Endodermal cell (in vitro differentiated cells): ENCODE data around the gene BCKDHB. TPM values are rescaled to one million over a fixed set of nuclear protein-coding genes. Genes with fewer than 3 reads are reported as not detected.
"Not testable (repeated sequence)": the region's sequence is repeated elsewhere in the genome, so short reads cannot be mapped to it uniquely, and the experiment has no call there.

Experiments used
- DNase-seq: peaks from one replicate; pipeline ENCODE4 v3.0.0-alpha.2; 2017
- H3K27ac ChIP-seq: 2 replicates; pipeline ENCODE4 v1.5.1; 2013; ENCODE audit warnings: mild to moderate bottlenecking, low read depth, low read length, moderate library complexity
- H3K27me3 ChIP-seq: 2 replicates; pipeline ENCODE4 v1.6.1; 2013; ENCODE audit warnings: mild to moderate bottlenecking, low read length, moderate library complexity; ENCODE audit not compliant: insufficient read depth, control insufficient read depth, poor library complexity, severe bottlenecking
- H3K36me3 ChIP-seq: 2 replicates; pipeline ENCODE4 v1.7.0; 2013; ENCODE audit warnings: mild to moderate bottlenecking, low read length, moderate library complexity; ENCODE audit not compliant: control insufficient read depth, insufficient read depth
- H3K4me1 ChIP-seq: one replicate; pipeline ENCODE4 v1.7.0; 2013; ENCODE audit warnings: low read length; ENCODE audit not compliant: control insufficient read depth, insufficient read depth
- H3K4me3 ChIP-seq: 2 replicates; pipeline ENCODE4 v1.5.1; 2013; ENCODE audit warnings: mild to moderate bottlenecking, low read length, moderate library complexity
- H3K9ac ChIP-seq: 2 replicates; pipeline ENCODE4 v1.6.1; 2013; ENCODE audit warnings: mild to moderate bottlenecking, low read length, moderate library complexity; ENCODE audit not compliant: poor library complexity, severe bottlenecking; ENCODE audit errors: extremely low read depth
- H3K9me3 ChIP-seq: 2 replicates; pipeline ENCODE4 v1.6.1; 2013; ENCODE audit warnings: mild to moderate bottlenecking, low read length, moderate library complexity; ENCODE audit not compliant: control insufficient read depth
- H3K27ac Mint-ChIP-seq: 2 replicates; pipeline ENCODE4 v1.8.0; 2020; ENCODE audit warnings: mixed read lengths
- H3K27me3 Mint-ChIP-seq: 2 replicates; pipeline ENCODE4 v1.8.0; 2021; ENCODE audit warnings: mild to moderate bottlenecking, mixed read lengths; ENCODE audit not compliant: insufficient read depth
- H3K36me3 Mint-ChIP-seq: 2 replicates; pipeline ENCODE4 v1.8.0; 2020; ENCODE audit warnings: low read depth, mixed read lengths
- H3K4me1 Mint-ChIP-seq: 2 replicates; pipeline ENCODE4 v1.8.0; 2020; ENCODE audit warnings: mixed read lengths
- H3K4me3 Mint-ChIP-seq: 2 replicates; pipeline ENCODE4 v1.8.0; 2020; ENCODE audit warnings: mild to moderate bottlenecking, moderate library complexity, mixed read lengths
- H3K9me3 Mint-ChIP-seq: 2 replicates; pipeline ENCODE4 v1.8.0; 2020; ENCODE audit warnings: mild to moderate bottlenecking, mixed read lengths
- WGBS, 2 experiments: methylation state at CpG; one replicate each; pipeline versions ENCODE4 v1.1.5 to v1.1.7; 2013; ENCODE audit warnings: missing lambda C conversion rate in 2 of 2, mixed read lengths in 1 of 2; ENCODE audit not compliant: insufficient coverage in 1 of 2, insufficient read length in 1 of 2; 5-methylcytosine and 5-hydroxymethylcytosine counted together
- long read RNA-seq, 4 experiments: library from polyadenylated mRNA in 2 of 4; library from RNA in 1 of 4; library from capped mRNA in 1 of 4; stranded (forward) in 3 of 4; unstranded in 1 of 4; transcript quantifications; one replicate each; pipeline ENCODE4 v2.0.0, GENCODE V29; 2020 to 2021; ENCODE audit warnings: inconsistent platforms in 1 of 4
- polyA plus RNA-seq, 2 experiments: library from polyadenylated mRNA; stranded (reverse); fragments of 50-300 nt; gene quantifications; one replicate each; pipeline ENCODE4 v1.2.3, GENCODE V29; 2013
- total RNA-seq, 2 donors: library from RNA; stranded (reverse); fragmentation: NEBNext Ultra II Directional in 1 of 2; extraction: Animal tissue kit (Norgen Biotek cat#: 25700) in 1 of 2; gene quantifications; 2 replicates in 1 of 2; 3 replicates in 1 of 2; pipeline ENCODE4 v1.2.1, GENCODE V29; 2021
- TF ChIP-seq, protein P1 (sequence below): fragments of 200-600 bp; sonication (generic); conservative IDR thresholded peaks from 2 replicates; pipeline ENCODE4 v1.5.0; 2021; ENCODE audit warnings: antibody characterized with exemption, mild to moderate bottlenecking

Gene BCKDHB
- 10 to 100 TPM; 35.1 to 36.4 TPM for total RNA-seq
- polyA plus RNA-seq (2013, experiment 1 of 2): 23.2 TPM
- polyA plus RNA-seq (2013, experiment 2 of 2): 20.8 TPM
- long read RNA-seq, experiment 1, partial matches to known transcripts: 1 of 12 reads
- long read RNA-seq, experiment 1, other reads (novel, unspliced or antisense): 5 of 12 reads
- long read RNA-seq, experiment 2, transcript BCKDHB-202 (11 exons, 1,514 nt): minor isoform, 22 of 94 reads
- long read RNA-seq, experiment 2, transcript BCKDHB-201 (10 exons, 3,692 nt): major isoform, 38 of 94 reads
- long read RNA-seq, experiment 2, partial matches to known transcripts: 6 of 94 reads
- long read RNA-seq, experiment 2, other reads (novel, unspliced or antisense): 28 of 94 reads
- long read RNA-seq, experiment 3, transcript BCKDHB-202 (11 exons, 1,514 nt): minor isoform, 45 of 138 reads
- long read RNA-seq, experiment 3, transcript BCKDHB-201 (10 exons, 3,692 nt): major isoform, 51 of 138 reads
- long read RNA-seq, experiment 3, partial matches to known transcripts: 8 of 138 reads
- long read RNA-seq, experiment 3, other reads (novel, unspliced or antisense): 34 of 138 reads
- long read RNA-seq, experiment 4, transcript BCKDHB-202 (11 exons, 1,514 nt): major isoform, 26 of 40 reads
- long read RNA-seq, experiment 4, partial matches to known transcripts: 0 of 40 reads
- long read RNA-seq, experiment 4, other reads (novel, unspliced or antisense): 13 of 40 reads

DNA sequence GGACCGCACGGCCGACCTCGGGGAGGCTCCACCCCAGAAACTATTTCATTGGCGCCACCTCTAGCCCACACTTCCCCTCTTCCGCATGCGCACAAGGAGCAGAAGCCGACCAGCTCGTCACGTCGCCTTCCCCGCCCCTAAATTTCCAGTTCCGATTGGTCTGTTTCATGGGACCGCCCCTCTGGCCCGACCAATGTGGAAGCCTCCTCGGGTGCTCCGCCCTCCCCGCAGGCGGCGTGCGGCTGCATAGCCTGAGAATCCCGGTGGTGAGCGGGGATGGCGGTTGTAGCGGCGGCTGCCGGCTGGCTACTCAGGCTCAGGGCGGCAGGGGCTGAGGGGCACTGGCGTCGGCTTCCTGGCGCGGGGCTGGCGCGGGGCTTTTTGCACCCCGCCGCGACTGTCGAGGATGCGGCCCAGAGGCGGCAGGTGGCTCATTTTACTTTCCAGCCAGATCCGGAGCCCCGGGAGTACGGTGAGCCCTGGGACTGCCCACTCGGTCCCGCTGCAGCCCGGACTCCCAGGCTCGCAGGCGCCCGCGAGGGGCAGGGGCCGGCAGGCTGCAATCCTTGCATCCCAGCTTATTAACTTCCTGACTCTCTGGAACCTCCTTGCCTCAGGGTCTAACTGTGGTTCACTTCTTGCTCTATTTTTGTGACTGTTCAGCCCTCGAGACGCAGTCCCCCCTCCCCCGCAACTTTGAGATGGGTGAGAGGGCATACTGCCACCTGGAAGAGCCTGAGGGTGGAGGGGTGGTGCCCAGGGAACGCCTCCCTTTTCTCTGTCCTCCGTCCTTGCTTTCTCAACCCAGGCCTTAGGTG, at the start of gene BCKDHB:
Gene BCKDHB (plus strand): TSS at position 254 of the 818 bp plus-strand sequence. CDS start 23 bp downstream, at position 277.
- Histone ChIP-seq H3K9me3 (no peaks in the 10 kb centered on the region), H3K4me1 (peaks cover 3% of the 10 kb centered on the region), H3K9ac (peak within 1 kb of the TSS; percentile 80), H3K27ac (peak within 1 kb of the TSS; percentile 87), H3K36me3 (peaks cover 12% of the 10 kb centered on the region), H3K27me3 (no peaks in the 10 kb centered on the region), H3K4me3 (peak within 1 kb of the TSS; percentile 96)
- peak within 1 kb of the TSS; percentile 97 for H3K27ac Mint-ChIP-seq
- 0 to 1% methylated on average over 15 to 55 of the region's 56 CpGs for WGBS, 2 experiments
- peaks cover 14% of the 10 kb centered on the region for H3K4me1 Mint-ChIP-seq
- DNase-seq: peak; percentile 99
- H3K4me3 Mint-ChIP-seq: peak within 1 kb of the TSS; percentile 89
- H3K9me3 Mint-ChIP-seq: no peaks in the 10 kb centered on the region
- H3K27me3 Mint-ChIP-seq: peaks cover 7% of the 10 kb centered on the region
- peaks cover 7% of the 10 kb centered on the region for H3K36me3 Mint-ChIP-seq
- TF ChIP-seq, protein P1, sequence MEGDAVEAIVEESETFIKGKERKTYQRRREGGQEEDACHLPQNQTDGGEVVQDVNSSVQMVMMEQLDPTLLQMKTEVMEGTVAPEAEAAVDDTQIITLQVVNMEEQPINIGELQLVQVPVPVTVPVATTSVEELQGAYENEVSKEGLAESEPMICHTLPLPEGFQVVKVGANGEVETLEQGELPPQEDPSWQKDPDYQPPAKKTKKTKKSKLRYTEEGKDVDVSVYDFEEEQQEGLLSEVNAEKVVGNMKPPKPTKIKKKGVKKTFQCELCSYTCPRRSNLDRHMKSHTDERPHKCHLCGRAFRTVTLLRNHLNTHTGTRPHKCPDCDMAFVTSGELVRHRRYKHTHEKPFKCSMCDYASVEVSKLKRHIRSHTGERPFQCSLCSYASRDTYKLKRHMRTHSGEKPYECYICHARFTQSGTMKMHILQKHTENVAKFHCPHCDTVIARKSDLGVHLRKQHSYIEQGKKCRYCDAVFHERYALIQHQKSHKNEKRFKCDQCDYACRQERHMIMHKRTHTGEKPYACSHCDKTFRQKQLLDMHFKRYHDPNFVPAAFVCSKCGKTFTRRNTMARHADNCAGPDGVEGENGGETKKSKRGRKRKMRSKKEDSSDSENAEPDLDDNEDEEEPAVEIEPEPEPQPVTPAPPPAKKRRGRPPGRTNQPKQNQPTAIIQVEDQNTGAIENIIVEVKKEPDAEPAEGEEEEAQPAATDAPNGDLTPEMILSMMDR: no peak

DNA sequence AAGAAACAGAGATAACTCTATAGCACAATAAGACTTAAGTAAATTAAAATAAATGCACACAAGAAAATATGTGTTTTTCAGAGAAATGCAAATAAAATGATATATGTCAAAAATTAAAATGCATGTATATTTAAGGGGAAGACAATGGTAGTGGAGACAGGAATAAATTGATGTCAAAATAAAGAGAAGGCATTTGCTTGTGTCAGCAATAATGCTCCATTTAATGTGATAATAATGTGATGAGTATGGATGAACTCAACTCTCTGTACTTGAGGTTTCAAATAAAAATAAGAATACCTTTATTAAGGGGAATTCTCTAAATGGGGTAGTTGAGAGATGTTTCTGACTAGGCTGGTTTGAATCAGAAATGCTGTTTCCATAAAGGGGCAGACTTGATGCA, 45.7 kb upstream of the BCKDHB start:
- Histone ChIP-seq H3K9me3 (no peaks in the 10 kb centered on the region), H3K9ac (no peak overlapping the region), H3K27ac (no peak overlapping the region), H3K4me3 (no peak overlapping the region), H3K36me3 (no peaks in the 10 kb centered on the region), H3K27me3 (no peaks in the 10 kb centered on the region), H3K4me1 (no peaks in the 10 kb centered on the region)
- Mint-ChIP-seq H3K36me3 (no peaks in the 10 kb centered on the region), H3K9me3 (no peaks in the 10 kb centered on the region), H3K4me3 (no peak overlapping the region), H3K27ac (no peak overlapping the region), H3K27me3 (no peaks in the 10 kb centered on the region), H3K4me1 (no peaks in the 10 kb centered on the region)
- TF ChIP-seq, protein P1: no peak
- DNase-seq: no peak

DNA sequence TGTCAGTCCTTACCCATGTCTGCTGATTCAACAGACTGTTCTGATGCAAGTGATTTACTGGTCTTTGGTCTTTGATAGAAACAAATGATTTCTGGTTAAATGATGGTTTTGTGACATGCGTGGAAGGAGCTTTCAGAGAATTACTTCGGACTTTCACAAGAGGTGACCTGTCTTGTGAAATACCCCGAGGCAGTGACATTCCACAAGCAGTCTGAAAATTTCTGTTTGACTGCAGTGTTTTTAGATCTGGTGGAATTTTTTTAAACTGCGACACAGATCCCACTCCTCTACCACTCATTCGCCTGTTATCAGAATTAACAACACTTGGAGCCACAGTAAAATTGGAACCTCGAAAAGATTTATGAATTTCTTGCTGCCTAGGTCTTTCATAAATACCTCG, 38.3 kb upstream of the BCKDHB start:
- H3K4me3 Mint-ChIP-seq, H3K9me3 Mint-ChIP-seq, H3K27me3 Mint-ChIP-seq, H3K27me3 ChIP-seq, DNase-seq, H3K4me1 ChIP-seq, H3K9ac ChIP-seq, H3K27ac Mint-ChIP-seq, H3K27ac ChIP-seq, H3K4me1 Mint-ChIP-seq, H3K36me3 Mint-ChIP-seq, H3K36me3 ChIP-seq, H3K4me3 ChIP-seq, H3K9me3 ChIP-seq: not testable (repeated sequence)
- WGBS, 2 experiments: 100% methylated on average over 4 of the region's 7 CpGs; no CpG with 5 or more reads in 1 of the 2 experiments

DNA sequence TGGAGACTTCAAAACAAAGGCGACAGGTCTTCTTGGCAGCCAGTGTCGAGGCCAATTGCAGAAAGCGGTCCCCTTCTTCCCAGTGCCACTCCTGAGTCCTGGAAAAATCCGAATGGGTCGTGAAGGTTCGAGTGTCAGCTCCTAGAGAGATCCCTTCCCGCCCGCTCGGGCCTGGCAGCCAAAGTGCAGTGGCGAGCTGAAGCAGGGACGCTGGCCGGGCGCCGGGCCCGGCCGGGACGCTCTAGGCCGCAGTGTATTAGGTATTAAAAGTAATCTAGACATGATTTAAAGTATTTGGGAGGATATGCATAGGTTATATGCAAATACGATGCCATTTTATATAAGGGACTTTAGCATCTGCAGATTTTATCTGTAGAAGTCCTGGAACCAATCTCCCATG, 36.0 kb upstream of the BCKDHB start:
- H3K36me3 ChIP-seq, H3K27ac Mint-ChIP-seq, H3K36me3 Mint-ChIP-seq, H3K4me3 Mint-ChIP-seq, H3K27me3 Mint-ChIP-seq, H3K9me3 ChIP-seq, DNase-seq, H3K4me1 ChIP-seq, H3K27ac ChIP-seq, H3K9me3 Mint-ChIP-seq, H3K9ac ChIP-seq, H3K27me3 ChIP-seq, H3K4me1 Mint-ChIP-seq, H3K4me3 ChIP-seq: not testable (repeated sequence)
- 89 to 93% methylated on average over 12 to 19 of the region's 19 CpGs for WGBS, 2 experiments
